ENCODE measurements around the gene ERFE. TPM values are rescaled to one million over a fixed set of nuclear protein-coding genes. Genes with fewer than 3 reads are reported as not detected.

Gene ERFE
- total and polyA plus RNA-seq, 9 of the 15 experiments (the other 6 are each of a cell fraction or from before 2014, with no cell fraction given) = 0.55 to 8.2 (median 3.7) TPM

- TF ChIP-seq RERE (CRISPR knock-in tag; IDR thresholded peaks at IDR 0.05; ENCODE audit: borderline replicate concordance) = no peak
- no peak for TF ChIP-seq HMG20A (CRISPR knock-in tag; conservative IDR thresholded peaks at IDR 0.05)
- TF ChIP-seq ARID3B (CRISPR knock-in tag; IDR thresholded peaks at IDR 0.05; ENCODE audit: borderline replicate concordance) = no peak
- TF ChIP-seq E2F6 (IDR thresholded peaks at IDR 0.05; ENCODE audit: borderline replicate concordance in 1 of 2, extremely low read depth in 1 of 2, insufficient read depth in 1 of 2, insufficient read length in 1 of 2, low read depth in 1 of 2, low read length in 1 of 2, poor library complexity in 1 of 2, severe bottlenecking in 1 of 2) = no peak
- no peak for TF ChIP-seq OTX1 (CRISPR knock-in tag; IDR thresholded peaks at IDR 0.05)
- TF ChIP-seq E2F3 (CRISPR knock-in tag; IDR thresholded peaks at IDR 0.05) = no peak
Observed at GRCh38 chr2:238154570-238154969, 4.2 kb upstream of the ERFE start (continued).

Measured in K562 (cell line).